Loucy (cell line): Measurements from ENCODE around the gene SHROOM4.

ENCODE experiments used
- H2AFZ ChIP-seq: fragments of 200-600 bp; sonication (generic); 2 replicates; pipeline ENCODE4 v1.6.0; 2016; ENCODE audit warnings: antibody characterized with exemption, mild to moderate bottlenecking, low read length, moderate library complexity
- H3F3A ChIP-seq: fragments of 200-600 bp; 2 replicates; pipeline ENCODE4 v1.6.0; 2016; ENCODE audit warnings: antibody characterized with exemption, low read depth, mild to moderate bottlenecking
- H3K27me3 ChIP-seq: fragments of 200-600 bp; sonication (generic); 2 replicates; pipeline ENCODE4 v1.6.1; 2014; ENCODE audit warnings: low read length, mild to moderate bottlenecking; ENCODE audit not compliant: insufficient read depth, poor library complexity, severe bottlenecking
- H3K36me3 ChIP-seq: fragments of 200-600 bp; sonication (generic); 2 replicates; pipeline ENCODE4 v1.6.1; 2016; ENCODE audit warnings: low read length; ENCODE audit not compliant: insufficient read depth
- H3K4me1 ChIP-seq: fragments of 200-600 bp; sonication (generic); 2 replicates; pipeline ENCODE4 v1.5.1; 2014; ENCODE audit warnings: low read length, mild to moderate bottlenecking; ENCODE audit not compliant: insufficient read depth, poor library complexity, severe bottlenecking
- H3K4me2 ChIP-seq: fragments of 200-600 bp; sonication (generic); 2 replicates; pipeline ENCODE4 v1.6.0; 2014; ENCODE audit warnings: antibody characterized with exemption, low read length, low read depth, mild to moderate bottlenecking; ENCODE audit not compliant: poor library complexity, severe bottlenecking
- H3K4me3 ChIP-seq: fragments of 200-600 bp; sonication (generic); 2 replicates; pipeline ENCODE4 v1.5.1; 2014; ENCODE audit warnings: low read length, mild to moderate bottlenecking, mixed read lengths; ENCODE audit not compliant: poor library complexity, severe bottlenecking
- H3K79me2 ChIP-seq: fragments of 200-600 bp; sonication (generic); 2 replicates; pipeline ENCODE4 v1.6.1; 2014; ENCODE audit warnings: low read length; ENCODE audit not compliant: insufficient read depth
- H3K9ac ChIP-seq: fragments of 200-600 bp; sonication (generic); 2 replicates; pipeline ENCODE4 v1.6.0; 2014; ENCODE audit warnings: mild to moderate bottlenecking, low read depth, low read length, moderate library complexity; ENCODE audit not compliant: poor library complexity, severe bottlenecking
- H3K9me2 ChIP-seq: fragments of 200-600 bp; sonication (generic); replicated peaks from 2 replicates; pipeline ENCODE4 v1.6.1; 2016; ENCODE audit warnings: low read depth, low read length, mixed read lengths
- H3K9me3 ChIP-seq: fragments of 200-600 bp; sonication (generic); 2 replicates; pipeline ENCODE4 v1.6.1; 2014; ENCODE audit warnings: mild to moderate bottlenecking, antibody characterized with exemption, low read length, low read depth; ENCODE audit not compliant: insufficient read depth
- H4K20me1 ChIP-seq: fragments of 200-600 bp; sonication (generic); 2 replicates; pipeline ENCODE4 v1.6.0; 2014; ENCODE audit warnings: antibody characterized with exemption, low read length, mild to moderate bottlenecking; ENCODE audit not compliant: insufficient read depth, poor library complexity, severe bottlenecking
- EZH2phosphoT487 ChIP-seq: fragments of 200-600 bp; IDR thresholded peaks from 2 replicates; pipeline ENCODE4 v1.6.1; 2018; ENCODE audit warnings: antibody characterized with exemption, mild to moderate bottlenecking, moderate library complexity, borderline replicate concordance
- TF ChIP-seq, protein P1 (sequence below): fragments of 200-600 bp; sonication (generic); conservative IDR thresholded peaks from 2 replicates; pipeline ENCODE4 v1.5.1; 2014; ENCODE audit warnings: mild to moderate bottlenecking, antibody characterized with exemption, low read length

The SHROOM4 gene, protein sequence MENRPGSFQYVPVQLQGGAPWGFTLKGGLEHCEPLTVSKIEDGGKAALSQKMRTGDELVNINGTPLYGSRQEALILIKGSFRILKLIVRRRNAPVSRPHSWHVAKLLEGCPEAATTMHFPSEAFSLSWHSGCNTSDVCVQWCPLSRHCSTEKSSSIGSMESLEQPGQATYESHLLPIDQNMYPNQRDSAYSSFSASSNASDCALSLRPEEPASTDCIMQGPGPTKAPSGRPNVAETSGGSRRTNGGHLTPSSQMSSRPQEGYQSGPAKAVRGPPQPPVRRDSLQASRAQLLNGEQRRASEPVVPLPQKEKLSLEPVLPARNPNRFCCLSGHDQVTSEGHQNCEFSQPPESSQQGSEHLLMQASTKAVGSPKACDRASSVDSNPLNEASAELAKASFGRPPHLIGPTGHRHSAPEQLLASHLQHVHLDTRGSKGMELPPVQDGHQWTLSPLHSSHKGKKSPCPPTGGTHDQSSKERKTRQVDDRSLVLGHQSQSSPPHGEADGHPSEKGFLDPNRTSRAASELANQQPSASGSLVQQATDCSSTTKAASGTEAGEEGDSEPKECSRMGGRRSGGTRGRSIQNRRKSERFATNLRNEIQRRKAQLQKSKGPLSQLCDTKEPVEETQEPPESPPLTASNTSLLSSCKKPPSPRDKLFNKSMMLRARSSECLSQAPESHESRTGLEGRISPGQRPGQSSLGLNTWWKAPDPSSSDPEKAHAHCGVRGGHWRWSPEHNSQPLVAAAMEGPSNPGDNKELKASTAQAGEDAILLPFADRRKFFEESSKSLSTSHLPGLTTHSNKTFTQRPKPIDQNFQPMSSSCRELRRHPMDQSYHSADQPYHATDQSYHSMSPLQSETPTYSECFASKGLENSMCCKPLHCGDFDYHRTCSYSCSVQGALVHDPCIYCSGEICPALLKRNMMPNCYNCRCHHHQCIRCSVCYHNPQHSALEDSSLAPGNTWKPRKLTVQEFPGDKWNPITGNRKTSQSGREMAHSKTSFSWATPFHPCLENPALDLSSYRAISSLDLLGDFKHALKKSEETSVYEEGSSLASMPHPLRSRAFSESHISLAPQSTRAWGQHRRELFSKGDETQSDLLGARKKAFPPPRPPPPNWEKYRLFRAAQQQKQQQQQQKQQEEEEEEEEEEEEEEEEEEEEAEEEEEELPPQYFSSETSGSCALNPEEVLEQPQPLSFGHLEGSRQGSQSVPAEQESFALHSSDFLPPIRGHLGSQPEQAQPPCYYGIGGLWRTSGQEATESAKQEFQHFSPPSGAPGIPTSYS (N-terminal part only)

DNA sequence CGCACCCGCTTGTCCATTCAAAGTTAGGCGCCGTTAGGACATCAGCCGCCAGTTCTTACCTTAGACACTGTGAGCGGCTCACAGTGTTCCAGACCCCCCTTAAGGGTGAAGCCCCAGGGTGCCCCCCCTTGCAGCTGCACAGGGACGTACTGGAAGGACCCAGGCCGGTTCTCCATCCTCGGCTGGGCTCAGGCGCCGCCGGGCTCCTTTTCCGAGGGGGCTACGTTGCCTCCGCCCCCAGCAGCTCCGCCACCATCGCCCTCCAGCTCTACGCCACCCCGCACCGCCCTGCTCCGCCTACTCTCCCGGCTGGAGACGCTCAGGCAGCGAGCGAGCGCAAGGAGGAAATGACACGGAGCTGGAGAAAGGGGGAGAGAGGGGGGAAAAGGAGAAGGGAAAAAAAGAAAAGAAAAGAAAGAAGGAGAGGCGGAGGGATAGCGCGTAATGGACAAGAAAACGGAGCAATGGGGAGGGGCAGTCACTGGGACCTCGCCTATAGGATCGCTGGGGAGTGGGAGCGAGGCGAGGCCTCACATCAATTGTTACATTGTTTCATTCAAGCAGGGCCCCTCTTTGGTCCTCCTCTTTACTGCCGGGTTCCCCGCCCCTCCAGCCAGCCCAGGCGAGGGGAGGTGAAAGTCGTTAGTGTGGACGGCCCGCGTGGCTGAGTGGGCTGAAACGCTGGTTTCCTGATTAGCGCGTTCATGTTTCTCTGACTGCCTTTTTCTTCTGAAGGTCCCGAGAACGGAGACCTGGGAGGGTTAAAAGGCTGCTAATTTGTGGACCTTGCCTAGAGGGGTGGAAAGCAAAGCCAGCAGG, at the start of gene SHROOM4:
Gene SHROOM4 (minus strand): TSS at position 352 of the 819 bp plus-strand sequence. CDS start 176 bp downstream, at position 176.
- H3K4me1 ChIP-seq = no peaks in the 10 kb centered on the region
- H3K4me3 ChIP-seq = no peak within 1 kb of the TSS
- H3K9me2 ChIP-seq = no peaks in the 10 kb centered on the region
- no peaks in the 10 kb centered on the region for H4K20me1 ChIP-seq
- H3K4me2 ChIP-seq = no peak within 1 kb of the TSS
- no peaks in the 10 kb centered on the region for H3K9me3 ChIP-seq
- no peak within 1 kb of the TSS for H2AFZ ChIP-seq
- no peak within 1 kb of the TSS for H3K9ac ChIP-seq
- H3F3A ChIP-seq = no peaks in the 10 kb centered on the region
- TF ChIP-seq, protein P1, sequence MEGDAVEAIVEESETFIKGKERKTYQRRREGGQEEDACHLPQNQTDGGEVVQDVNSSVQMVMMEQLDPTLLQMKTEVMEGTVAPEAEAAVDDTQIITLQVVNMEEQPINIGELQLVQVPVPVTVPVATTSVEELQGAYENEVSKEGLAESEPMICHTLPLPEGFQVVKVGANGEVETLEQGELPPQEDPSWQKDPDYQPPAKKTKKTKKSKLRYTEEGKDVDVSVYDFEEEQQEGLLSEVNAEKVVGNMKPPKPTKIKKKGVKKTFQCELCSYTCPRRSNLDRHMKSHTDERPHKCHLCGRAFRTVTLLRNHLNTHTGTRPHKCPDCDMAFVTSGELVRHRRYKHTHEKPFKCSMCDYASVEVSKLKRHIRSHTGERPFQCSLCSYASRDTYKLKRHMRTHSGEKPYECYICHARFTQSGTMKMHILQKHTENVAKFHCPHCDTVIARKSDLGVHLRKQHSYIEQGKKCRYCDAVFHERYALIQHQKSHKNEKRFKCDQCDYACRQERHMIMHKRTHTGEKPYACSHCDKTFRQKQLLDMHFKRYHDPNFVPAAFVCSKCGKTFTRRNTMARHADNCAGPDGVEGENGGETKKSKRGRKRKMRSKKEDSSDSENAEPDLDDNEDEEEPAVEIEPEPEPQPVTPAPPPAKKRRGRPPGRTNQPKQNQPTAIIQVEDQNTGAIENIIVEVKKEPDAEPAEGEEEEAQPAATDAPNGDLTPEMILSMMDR = no peak
- TF ChIP-seq EZH2phosphoT487 = no peak
- H3K79me2 ChIP-seq = no peaks in the 10 kb centered on the region
- H3K36me3 ChIP-seq = no peaks in the 10 kb centered on the region
- H3K27me3 ChIP-seq = no peaks in the 10 kb centered on the region

DNA sequence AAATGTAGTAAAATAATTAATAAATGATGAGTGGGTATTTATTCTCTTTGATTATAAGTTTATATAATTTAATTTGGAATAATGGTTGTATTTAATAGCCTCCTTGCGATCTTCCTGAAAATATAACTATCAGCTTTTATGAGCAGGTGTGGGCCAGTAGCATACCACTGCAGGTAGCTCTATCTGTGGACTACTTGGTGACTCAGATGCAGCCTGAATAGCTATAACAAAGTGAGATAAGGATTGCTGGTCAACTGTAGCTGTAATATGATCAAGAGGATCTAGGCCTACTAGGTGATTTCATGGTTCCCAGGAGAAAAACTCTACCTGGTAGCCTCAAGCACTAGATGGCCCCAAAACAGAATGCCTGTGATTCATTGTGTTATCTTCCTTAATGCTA, 49.5 kb upstream of the SHROOM4 start:
- Histone ChIP-seq H3K9me2 (no peaks in the 10 kb centered on the region), H4K20me1 (no peaks in the 10 kb centered on the region), H3K79me2 (no peaks in the 10 kb centered on the region), H3K4me1 (no peaks in the 10 kb centered on the region), H3F3A (no peaks in the 10 kb centered on the region), H3K27me3 (no peaks in the 10 kb centered on the region), H2AFZ (no peak overlapping the region), H3K4me2 (no peak overlapping the region), H3K9ac (no peak overlapping the region), H3K36me3 (no peaks in the 10 kb centered on the region), H3K9me3 (no peaks in the 10 kb centered on the region), H3K4me3 (no peak overlapping the region)
- TF ChIP-seq EZH2phosphoT487 = no peak
- TF ChIP-seq, protein P1 = no peak

DNA sequence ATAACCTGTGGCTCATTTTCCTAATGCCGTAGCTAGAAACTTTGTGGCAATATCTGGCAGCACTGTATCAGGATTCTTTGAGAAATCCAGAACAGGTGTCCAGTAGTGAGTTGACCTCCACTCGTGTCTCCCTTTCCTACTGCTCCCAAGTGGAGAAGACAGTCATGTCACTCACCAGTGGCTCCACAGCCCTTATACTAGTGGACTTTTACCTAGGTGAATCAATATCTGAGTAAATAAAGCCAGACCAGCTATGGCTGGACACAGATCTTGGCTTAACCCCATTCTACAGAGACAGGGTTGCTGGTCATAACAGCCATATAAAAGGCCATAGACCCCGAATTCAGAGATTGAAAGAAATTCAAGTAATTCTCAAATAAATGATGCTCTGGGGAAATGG, 46.5 kb upstream of the SHROOM4 start:
- Histone ChIP-seq H3K4me3 (no peak overlapping the region), H2AFZ (no peak overlapping the region), H3K79me2 (no peaks in the 10 kb centered on the region), H3K4me2 (no peak overlapping the region), H3K9me2 (no peaks in the 10 kb centered on the region), H4K20me1 (no peaks in the 10 kb centered on the region), H3F3A (no peaks in the 10 kb centered on the region), H3K36me3 (no peaks in the 10 kb centered on the region), H3K9me3 (no peaks in the 10 kb centered on the region), H3K9ac (no peak overlapping the region), H3K4me1 (no peaks in the 10 kb centered on the region), H3K27me3 (no peaks in the 10 kb centered on the region)
- TF ChIP-seq, protein P1 = no peak
- TF ChIP-seq EZH2phosphoT487 = no peak
